A673 (cell line): Measurements from ENCODE around the gene INTS15.

Source experiments
- EZH2 ChIP-seq: fragments of 200-600 bp; sonication (generic); IDR thresholded peaks from 2 replicates; pipeline ENCODE4 v1.6.1; 2017; ENCODE audit warnings: borderline replicate concordance, low read depth, mild to moderate bottlenecking, mixed read lengths, antibody characterized with exemption, low read length; ENCODE audit not compliant: poor library complexity, severe bottlenecking
- TF ChIP-seq, protein P1 (sequence below): fragments of 300-800, 200-600 bp; sonication (generic); conservative IDR thresholded peaks from 2 replicates; pipeline ENCODE4 v1.5.1; 2017; ENCODE audit warnings: low read depth, mild to moderate bottlenecking, antibody characterized with exemption, low read length, moderate library complexity, mixed read lengths

DNA sequence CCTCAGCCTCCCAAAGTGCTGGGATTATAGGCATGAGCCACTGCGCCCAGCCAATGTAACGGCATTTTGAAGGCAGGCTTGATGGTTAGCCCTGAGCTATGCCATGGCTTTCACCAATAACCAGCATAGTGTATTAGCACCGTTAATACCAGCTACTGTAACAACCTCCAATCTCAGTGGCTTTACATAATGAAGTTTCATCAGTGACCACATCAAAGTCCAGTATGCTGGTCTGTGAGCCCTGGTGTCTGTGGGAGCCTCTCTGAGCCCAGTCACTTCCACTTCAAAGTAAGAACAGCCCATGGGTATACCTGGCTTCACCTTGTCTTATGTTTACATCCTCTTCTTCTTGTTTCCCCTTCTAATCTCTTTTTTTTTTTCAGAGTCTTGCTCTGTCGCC lies 24.2 kb upstream of the INTS15 start:
- TF ChIP-seq, protein P1, sequence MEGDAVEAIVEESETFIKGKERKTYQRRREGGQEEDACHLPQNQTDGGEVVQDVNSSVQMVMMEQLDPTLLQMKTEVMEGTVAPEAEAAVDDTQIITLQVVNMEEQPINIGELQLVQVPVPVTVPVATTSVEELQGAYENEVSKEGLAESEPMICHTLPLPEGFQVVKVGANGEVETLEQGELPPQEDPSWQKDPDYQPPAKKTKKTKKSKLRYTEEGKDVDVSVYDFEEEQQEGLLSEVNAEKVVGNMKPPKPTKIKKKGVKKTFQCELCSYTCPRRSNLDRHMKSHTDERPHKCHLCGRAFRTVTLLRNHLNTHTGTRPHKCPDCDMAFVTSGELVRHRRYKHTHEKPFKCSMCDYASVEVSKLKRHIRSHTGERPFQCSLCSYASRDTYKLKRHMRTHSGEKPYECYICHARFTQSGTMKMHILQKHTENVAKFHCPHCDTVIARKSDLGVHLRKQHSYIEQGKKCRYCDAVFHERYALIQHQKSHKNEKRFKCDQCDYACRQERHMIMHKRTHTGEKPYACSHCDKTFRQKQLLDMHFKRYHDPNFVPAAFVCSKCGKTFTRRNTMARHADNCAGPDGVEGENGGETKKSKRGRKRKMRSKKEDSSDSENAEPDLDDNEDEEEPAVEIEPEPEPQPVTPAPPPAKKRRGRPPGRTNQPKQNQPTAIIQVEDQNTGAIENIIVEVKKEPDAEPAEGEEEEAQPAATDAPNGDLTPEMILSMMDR = no peak
- no peak for TF ChIP-seq EZH2
